Activated T-cell treated with anti-CD3 and anti-CD28 coated beads for 24 hours (primary cell): ENCODE measurements around the gene IFNA7.
"Not testable (repeated sequence)": the region's sequence is repeated elsewhere in the genome, so short reads cannot be mapped to it uniquely, and the experiment has no call there.

Experiments
- DNase-seq: peaks from one replicate; pipeline ENCODE4 v3.0.0-alpha.2; 2020; ENCODE audit warnings: low read depth

The IFNA7 gene

DNA sequence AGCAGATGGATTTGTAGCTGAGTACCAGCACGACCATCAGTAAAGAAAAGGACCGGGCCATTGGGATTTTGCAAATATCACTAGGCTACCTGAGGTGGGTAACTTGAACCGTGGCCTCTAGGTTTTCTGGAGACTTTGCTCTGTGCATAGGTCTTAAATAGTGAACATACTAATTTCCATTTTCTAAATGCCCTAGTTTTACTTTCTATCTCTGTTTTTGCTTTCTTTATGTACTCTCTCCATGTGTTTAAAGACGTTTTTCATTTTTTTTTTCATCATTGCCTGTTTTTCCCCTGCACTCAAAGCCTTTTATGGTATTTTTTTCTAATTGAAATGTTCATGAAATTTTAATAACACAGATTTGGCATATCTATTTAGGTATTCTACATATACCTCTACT is at the start of gene IFNA7:
Gene IFNA7 (minus strand): TSS at position 101 of the 400 bp plus-strand sequence. CDS start 40 bp downstream, at position 61.
- DNase-seq: not testable (repeated sequence)

DNA sequence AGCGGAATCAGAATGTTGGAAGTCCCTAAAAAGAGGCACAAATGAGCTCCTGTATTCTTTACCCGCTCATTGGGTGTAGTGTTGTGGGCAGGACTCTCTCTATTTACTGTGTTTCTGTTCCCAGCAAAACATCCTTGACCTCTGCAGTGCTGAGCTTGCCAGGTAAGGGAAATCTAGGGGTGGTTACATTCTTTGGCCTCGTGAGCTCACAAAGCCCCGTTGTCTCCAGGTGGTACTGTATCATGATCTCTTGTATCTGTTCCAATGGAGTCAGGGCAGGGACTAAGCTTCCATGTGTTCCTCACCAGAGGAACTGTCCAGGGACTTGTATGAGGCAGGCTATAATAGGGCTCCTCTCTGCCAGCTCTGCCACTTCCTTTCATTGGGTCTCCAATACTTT is 49.6 kb upstream of the IFNA7 start:
- no peak for DNase-seq

DNA sequence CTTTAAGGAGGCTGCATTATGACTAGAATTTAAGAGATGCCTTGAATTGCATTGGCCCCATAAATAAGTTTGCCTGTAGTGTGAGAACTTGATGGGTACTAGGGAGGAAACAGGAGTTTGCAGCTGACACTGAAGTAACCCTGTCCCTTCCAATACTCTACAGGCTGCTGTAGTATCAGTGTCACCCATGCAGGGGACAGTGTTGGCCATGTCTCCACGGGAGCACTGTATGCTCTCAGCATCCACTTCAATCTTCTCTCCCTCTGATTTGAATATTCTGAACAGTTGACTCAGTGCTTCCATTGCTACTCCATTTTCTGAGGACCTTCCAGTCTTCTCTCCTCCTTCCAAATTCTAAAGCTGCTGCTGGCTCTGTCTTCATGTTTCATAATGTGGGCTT is 49.2 kb upstream of the IFNA7 start:
- DNase-seq: no peak

DNA sequence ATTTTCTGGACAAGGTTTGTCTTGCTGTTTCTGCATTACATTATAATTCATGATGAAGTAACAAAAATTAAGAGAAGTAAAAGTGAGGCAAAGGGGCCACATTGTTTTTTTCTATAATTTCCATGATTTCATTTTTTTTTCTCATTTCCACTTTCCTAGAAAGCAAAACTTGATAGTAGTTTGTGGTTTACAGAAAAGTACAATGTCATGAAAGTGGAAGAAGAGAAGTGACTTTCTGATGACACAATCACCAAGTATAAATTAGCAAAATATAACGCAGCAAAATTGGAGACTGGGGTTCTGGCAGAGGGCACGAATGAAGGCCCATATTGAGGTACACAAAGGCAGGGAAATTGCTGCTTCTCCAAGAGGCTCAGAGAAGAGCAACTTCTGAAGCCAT is 42.8 kb upstream of the IFNA7 start:
- no peak for DNase-seq

DNA sequence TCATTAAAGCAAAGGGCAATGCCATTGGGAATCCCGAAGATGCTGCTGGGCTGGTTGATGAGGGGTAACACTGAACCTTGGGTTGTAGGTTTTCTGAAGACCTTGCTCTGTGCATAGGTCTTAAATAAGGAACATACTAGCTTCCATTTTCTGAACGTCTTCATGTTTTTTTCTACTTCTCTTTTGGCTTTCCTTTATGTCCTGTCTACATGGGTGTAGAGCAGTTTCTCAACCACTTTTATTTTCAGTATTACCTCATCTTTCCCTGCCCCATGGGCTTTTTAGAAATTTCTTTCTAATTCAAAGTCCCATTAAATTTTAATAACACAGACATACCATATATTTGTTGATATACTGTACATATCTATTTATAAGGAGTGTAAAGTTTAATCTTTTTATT is 37.9 kb upstream of the IFNA7 start, which contains the start of gene IFNA14:
Gene IFNA14 (minus strand): TSS at position 95 of the 400 bp plus-strand sequence. CDS start 70 bp downstream, at position 25.
- DNase-seq: no peak

DNA sequence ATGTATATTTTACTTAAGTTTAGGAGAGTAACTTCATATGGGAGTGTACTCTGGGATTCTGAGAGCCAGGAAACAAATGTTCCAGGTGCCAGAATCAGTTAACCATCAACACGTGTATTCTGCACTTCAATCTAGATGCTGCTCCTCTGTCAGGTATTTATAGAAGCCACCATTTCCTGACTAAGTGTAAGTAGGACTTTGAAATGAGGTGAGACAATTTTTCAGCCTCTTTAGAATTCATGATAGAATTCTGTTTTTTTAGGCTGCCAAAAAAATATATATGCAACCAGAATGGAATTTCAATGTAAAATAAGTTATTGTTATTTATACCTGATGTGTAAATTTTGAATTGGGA is 34.3 kb upstream of the IFNA7 start:
- DNase-seq: not testable (repeated sequence)

DNA sequence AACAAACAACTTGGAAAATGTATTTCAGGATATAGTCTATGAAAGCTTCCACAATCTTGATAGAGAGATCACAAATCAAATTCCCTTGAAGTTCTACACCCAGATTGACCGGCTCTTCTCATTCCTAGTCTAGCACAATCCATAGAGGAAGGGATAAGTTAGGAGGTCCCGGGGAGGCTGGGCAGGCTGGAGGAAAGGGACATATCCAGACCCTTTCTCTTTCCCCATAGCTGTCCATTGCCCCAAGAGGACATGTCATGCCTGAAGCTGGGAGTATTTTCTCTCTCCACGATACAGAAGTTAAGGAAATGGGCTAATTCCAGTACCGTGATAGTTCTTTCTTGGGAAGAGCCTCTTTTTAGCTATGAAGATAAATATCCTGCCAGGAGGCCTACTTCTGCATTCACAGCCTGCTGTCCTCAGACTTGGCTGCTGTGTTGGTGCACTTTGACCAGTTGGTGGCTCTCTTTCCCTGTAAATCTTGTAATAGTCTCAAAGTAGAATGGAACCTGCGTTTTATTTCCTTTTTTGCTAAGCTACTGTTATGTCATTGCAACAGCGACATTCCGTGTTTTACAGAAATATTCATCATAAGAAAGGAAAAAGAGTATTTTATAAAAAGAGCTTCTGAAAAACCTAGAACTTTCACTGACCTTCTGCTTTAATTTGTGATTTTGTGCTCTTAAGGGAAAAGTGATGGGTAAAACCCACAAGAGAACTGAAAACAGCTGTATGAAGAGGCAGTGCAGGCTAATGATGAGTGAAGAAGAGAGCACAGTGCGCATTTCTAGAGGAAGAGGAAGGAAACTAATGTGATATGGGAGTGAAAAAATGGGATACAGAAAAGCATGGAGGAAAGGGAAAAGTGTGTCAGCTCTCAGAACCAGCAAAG is 33.7 kb upstream of the IFNA7 start:
- not testable (repeated sequence) for DNase-seq

DNA sequence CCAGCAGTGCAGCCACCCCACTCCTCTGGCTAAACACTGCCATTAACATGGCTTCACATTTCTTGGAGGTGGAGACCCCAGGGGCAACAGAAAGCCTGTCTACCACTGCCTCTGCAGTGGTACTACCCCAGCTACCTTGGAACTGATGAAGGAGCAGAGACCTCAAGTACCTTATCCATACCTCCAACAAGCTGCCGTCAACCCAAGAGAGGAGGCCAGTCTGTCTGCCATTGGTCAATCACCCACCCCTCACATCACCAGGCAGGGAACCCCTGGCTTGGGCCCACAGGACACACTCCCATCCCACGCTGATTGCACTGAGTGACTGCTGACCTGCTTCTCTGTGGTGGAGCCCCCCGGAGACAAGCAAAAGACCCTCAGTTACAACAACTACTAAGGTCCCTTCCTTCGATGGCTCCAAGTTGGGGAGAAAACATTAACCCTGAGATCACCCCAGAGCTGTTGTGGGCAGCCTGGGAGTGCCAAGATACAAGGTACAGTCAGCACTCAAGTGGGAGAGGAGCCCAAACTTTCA is 32.2 kb upstream of the IFNA7 start:
- no peak for DNase-seq

DNA sequence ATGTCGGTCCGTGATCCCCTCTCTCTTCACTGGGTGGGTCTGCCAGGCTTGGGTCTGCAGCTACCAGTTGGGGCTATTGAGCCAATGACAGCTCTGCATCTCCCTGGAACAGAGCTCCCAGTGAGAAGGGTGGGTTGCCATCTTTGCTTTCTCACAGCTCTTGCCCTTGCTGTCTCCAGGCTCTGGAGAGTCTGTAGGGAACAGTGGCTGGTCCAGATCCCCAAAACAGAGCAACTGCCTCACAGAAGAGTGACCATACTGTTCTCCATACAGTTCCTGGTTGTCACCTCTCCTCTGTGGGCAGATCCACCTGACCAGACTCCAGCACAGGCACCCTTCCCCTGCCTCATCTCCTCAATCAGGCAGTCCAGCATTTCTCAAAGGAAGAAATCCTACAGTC is 31.3 kb upstream of the IFNA7 start:
- no peak for DNase-seq

DNA sequence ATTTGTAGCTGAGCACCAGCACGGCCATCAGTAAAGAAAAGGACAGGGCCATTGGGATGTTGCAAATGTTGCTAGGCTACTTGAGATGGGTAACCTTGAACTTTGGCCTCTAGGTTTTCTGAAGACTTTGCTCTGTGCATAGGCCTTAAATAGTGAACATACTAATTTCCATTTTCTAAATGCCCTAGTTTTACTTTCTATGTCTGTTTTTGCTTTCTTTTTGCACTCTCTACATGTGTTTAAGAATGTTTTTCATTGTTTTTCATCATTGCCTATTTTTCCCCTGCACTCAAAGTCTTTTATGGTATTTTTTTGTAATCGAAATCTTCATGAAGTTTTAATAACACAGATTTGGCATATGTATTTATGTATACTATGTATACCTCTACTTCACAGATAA is 26.1 kb upstream of the IFNA7 start, which contains the start of gene IFNA17:
Gene IFNA17 (minus strand): TSS at position 101 of the 400 bp plus-strand sequence. CDS start 49 bp downstream, at position 52.
- no peak for DNase-seq

DNA sequence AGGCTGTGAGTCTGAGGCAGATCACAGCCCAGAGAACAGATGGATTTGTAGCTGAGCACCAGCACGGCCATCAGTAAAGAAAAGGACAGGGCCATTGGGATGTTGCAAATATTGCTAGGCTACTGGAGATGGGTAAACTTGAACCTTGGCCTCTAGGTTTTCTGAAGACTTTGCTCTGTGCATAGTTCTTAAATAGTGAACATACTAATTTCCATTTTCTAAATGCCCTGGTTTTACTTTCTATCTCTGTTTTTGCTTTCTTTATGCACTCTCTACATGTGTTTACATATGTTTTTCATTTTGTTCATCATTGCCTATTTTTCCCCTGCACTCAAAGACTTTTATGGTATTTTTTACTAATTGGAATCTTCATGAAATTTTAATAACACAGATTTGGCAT is 15.2 kb upstream of the IFNA7 start, which contains the start of gene IFNA16:
Gene IFNA16 (minus strand): TSS at position 101 of the 400 bp plus-strand sequence. CDS start 6 bp downstream, at position 95.
- DNase-seq: not testable (repeated sequence)

DNA sequence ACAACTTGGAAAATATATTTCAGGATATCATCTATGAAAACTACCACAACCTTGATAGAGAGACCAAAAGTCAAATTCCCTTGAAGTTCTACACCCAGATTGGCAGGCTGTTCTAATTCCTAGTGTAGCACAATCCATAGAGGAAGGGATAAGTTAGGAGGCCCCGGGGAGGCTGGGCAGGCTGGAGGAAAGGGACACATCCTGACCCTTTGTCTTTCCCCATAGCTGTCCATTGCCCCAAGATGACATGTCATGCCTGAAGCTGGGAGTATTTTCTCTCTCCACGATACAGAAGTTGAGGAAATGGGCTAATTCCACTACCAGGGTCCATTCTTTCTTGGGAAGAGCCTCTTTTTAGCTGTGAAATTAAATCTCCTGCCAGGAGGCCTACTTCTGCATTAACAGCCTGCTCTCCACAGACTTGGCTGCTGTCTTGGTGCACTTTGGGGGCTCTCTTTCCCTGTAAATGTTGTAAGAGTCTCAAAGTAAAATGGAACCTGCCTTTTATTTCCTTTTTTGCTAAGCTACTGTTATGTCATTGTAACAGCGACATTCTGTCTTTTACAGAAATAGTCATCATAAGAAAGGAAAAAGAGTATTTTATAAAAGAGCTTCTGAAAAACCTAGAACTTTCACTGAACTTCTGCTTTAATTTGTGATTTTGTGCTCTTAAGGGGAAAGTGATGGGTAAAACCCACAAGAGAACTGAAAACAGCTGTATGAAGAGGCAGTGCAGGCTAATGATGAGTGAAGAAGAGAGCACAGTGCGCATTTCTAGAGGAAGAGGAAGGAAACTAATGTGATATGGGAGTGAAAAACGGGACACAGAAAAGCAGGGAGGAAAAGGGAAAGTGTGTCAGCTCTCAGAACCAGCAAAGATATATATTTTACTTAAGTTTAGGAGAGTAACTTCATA is 11.7 kb upstream of the IFNA7 start:
- DNase-seq: not testable (repeated sequence)

DNA sequence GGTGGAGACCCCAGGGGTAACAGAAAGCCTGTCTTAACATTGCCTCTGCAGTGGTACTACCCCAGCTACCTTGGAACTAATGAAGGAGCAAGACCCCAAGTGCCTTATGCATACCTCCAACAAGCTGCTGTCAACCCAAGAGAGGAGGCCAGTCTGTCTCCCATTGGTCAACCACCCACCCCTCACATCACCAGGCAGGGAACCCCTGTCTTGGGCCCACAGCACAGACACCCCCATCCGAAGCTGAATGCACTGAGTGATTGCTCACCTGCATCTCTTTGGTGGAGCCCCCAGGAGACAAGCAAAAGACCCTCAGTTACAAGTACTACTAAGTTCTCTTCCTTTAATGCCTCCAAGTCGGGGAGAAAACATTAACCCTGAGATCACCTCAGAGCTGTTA is 10.2 kb upstream of the IFNA7 start:
- not testable (repeated sequence) for DNase-seq

DNA sequence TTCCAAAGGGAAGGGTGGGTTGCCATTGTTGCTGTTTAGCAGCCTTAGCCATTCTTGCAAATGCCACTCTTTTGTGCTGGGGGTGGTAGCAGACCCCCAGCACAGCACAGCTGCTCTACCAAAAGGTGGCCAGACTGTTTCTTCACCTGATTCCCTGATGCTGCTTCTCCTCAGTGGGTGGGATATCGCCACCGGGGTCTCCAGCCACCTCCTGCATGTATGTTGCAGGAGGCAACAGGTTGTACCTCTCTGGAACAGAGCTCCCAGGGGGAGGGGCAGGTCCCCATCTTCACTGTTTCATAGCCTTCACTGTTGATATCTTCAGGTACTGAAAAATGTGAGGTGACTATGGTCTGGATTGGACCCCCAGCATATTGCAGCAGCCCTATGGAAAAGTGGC is 8.8 kb upstream of the IFNA7 start:
- not testable (repeated sequence) for DNase-seq

DNA sequence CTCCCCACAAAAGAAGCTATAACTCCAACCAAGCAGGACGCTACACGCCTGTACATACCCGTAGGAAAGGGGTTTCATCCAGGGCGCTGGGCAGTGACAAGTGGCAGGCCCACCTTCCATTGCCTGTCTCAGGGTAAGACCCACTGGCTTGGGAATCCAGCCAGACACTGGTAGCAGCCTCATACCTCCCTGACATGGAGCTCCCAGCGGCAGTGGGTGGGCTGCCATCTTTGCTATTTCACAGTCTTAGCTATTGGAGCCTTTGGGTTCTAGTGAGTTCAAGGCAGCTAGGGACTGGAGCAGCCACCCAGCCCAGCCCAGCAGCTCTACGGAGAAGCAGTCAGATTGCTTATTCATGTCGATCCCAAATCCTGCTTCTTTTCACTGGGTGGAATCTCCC is 8.3 kb upstream of the IFNA7 start:
- DNase-seq: no peak

DNA sequence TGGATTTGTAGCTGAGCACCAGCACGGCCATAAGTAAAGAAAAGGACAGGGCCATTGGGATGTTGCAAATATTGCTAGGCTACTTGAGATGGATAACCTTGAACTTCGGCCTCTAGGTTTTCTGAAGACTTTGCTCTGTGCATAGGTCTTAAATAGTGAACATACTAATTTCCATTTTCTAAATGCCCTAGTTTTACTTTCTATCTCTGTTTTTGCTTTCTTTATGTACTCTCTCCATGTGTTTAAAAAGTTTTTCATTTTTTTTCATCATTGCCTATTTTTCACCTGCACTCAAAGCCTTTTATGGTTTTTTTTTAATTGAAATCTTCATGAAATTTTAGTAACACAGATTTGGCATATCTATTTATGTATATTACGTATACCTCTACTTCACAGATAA is 5.0 kb upstream of the IFNA7 start, which contains the start of gene IFNA10:
Gene IFNA10 (minus strand): TSS at position 101 of the 400 bp plus-strand sequence. CDS start 46 bp downstream, at position 55.
- DNase-seq: not testable (repeated sequence)

DNA sequence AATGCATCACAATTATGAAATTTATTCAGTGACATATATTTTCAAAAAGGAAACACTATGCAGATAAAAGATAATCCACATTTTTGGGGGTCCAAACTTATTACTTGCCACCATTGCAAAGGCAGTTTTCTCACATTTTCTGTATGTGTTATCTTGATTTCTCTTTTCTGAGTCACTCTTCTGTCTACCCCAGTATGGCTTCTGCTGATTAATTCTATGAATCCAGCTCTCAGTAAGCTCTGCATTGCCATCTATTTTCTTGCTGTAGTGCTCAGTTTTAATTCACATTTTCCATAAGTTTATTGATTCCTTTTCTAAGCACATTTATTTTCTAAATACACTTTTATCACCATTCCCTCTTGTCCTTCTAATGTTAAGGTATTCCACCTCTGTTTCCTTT is 3.2 kb upstream of the IFNA7 start:
- DNase-seq: no peak

DNA sequence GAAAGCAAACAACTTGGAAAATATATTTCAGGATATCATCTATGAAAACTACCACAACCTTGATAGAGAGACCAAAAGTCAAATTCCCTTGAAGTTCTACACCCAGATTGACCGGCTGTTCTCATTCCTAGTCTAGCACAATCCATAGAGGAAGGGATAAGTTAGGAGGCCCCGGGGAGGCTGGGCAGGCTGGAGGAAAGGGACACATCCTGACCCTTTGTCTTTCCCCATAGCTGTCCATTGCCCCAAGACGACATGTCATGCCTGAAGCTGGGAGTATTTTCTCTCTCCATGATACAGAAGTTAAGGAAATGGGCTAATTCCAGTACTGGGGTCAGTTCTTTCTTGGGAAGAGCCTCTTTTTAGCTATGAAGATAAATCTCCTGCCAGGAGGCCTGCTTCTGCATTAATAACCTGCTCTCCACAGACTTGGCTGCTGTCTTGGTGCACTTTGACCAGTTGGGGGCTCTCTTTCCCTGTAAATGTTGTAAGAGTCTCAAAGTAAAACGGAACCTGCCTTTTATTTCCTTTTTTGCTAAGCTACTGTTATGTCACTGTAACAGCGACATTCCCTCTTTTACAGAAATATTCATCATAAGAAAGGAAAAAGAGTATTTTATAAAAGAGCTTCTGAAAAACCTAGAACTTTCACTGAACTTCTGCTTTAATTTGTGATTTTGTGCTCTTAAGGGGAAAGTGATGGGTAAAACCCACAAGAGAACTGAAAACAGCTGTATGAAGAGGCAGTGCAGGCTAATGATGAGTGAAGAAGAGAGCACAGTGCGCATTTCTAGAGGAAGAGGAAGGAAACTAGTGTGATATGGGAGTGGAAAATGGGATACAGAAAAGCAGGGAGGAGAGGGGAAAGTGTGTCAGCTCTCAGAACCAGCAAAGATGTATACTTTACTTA is 6.9 kb downstream of the IFNA7 start:
- peak; percentile 18 for DNase-seq

DNA sequence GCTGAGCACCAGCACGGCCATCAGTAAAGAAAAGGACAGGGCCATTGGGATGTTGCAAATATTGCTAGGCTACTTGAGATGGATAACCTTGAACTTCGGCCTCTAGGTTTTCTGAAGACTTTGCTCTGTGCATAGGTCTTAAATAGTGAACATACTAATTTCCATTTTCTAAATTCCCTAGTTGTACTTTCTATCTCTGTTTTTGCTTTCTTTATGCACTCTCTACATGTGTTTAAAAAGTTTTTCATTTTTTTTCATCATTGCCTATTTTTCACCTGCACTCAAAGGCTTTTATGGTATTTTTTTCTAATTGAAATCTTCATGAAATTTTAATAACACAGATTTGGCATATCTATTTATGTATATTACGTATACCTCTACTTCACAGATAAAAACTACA is 14.5 kb downstream of the IFNA7 start, which contains the start of gene IFNA4:
Gene IFNA4 (minus strand): TSS at position 101 of the 400 bp plus-strand sequence. CDS start 56 bp downstream, at position 45.
- DNase-seq: not testable (repeated sequence)

DNA sequence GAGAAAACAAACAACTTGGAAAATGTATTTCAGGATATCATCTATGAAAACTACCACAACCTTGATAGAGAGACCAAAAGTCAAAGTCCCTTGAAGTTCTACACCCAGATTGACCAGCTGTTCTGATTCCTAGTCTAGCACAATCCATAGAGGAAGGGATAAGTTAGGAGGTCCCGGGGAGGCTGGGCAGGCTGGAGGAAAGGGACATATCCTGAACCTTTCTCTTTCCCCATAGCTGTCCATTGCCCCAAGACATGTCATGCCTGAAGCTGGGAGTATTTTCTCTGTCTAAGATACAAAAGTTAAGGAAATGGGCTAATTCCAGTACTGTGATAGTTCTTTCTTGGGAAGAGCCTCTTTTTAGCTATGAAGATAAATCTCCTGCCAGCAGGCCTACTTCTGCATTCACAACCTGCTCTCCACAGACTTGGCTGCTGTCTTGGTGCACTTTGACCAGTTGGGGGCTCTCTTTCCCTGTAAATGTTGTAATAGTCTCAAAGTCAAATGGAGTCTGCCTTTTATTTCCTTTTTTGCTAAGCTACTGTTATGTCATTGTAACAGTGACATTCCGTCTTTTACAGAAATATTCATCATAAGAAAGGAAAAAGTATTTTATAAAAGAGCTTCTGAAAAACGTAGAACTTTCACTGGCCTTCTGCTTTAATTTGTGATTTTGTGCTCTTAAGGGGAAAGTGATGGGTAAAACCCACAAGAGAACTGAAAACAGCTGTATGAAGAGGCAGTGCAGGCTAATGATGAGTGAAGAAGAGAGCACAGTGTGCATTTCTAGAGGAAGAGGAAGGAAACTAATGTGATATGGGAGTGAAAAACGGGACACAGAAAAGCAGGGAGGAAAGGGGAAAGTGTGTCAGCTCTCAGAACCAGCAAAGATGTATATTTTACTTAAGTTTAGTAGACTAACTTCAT is 18.9 kb downstream of the IFNA7 start:
- DNase-seq: peak; percentile 7
